Measurements from ENCODE around the gene PHACTR4.
A peak's percentile ranks its signal among the peaks of the same experiment; 100 is the strongest.
"Not testable (repeated sequence)": the region's sequence is repeated elsewhere in the genome, so short reads cannot be mapped to it uniquely, and the experiment has no call there.

Gene PHACTR4

DNA sequence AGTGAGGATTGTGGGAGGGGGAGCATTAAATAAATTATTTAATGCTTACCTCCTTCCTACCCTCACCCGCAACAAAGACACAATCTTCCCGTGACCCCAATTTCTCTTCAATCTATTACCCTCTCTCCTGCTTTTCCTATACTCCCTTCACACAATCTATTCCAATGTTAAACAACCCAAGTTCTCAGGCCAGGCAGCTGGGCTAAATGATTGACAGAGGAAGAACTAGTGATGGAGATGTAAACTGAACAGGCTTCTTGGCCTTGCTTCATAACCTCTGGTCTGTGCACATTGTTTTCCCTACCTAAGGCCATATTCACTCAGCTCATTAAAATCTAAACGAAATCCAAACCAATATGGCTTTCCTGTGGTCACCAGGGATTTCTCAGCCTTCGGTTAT, 132.4 kb downstream of the PHACTR4 start:
- in situ Hi-C loops (cut with HindIII; ENCODE audit: low pct_unique_long_range_greater_than_20kb, low sequenced_read_pairs), result no loop called here
- no peak for DNase-seq (ENCODE audit: low read depth in 1 of 2, low spot score in 1 of 2)
- no peak for TF ChIP-seq JUND (IDR thresholded peaks at IDR 0.05; ENCODE audit: low read depth)

GRCh38 chr1:28503117-28503516, 133.6 kb downstream of the PHACTR4 start:
- in situ Hi-C loops (cut with HindIII; ENCODE audit: low pct_unique_long_range_greater_than_20kb, low sequenced_read_pairs), result no loop called here
- no peak for DNase-seq (ENCODE audit: low read depth in 1 of 2, low spot score in 1 of 2)
- no peak for TF ChIP-seq JUND (IDR thresholded peaks at IDR 0.05; ENCODE audit: low read depth)

GRCh38 chr1:28505406-28506187, 136.1 kb downstream of the PHACTR4 start, which contains the start of gene RCC1:
Gene RCC1 (plus strand): TSS chr1:28506043. CDS start chr1:28529867, 23,824 bp downstream.
- no peak for TF ChIP-seq JUND (IDR thresholded peaks at IDR 0.05; ENCODE audit: low read depth)
- in situ Hi-C loops (cut with HindIII; ENCODE audit: low pct_unique_long_range_greater_than_20kb, low sequenced_read_pairs), result no loop called here
- DNase-seq (ENCODE audit: low read depth in 1 of 2, low spot score in 1 of 2), result peak; percentile 91 to 98

DNA sequence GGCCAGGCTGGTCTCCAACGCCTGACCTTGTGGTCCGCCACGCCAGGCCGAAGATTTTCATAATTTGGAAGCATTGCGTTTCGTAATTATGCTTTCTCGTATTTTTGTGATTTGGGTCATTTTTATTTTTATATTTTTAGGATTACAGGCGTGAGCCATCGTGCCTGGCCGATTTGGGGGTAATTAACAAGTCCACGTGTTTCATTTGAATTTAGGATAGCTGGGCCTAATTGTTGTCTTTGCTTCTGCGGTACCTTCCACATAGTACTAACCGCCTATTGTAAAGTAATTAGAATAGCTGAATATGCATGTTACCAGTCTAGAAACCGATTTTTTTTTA, 137.3 kb downstream of the PHACTR4 start:
- no peak for TF ChIP-seq JUND (IDR thresholded peaks at IDR 0.05; ENCODE audit: low read depth)
- in situ Hi-C loops (cut with HindIII; ENCODE audit: low pct_unique_long_range_greater_than_20kb, low sequenced_read_pairs), result no loop called here
- DNase-seq (ENCODE audit: low read depth in 1 of 2, low spot score in 1 of 2), result no peak

- in situ Hi-C loops (cut with HindIII; ENCODE audit: low pct_unique_long_range_greater_than_20kb, low sequenced_read_pairs), result no loop called here
- no peak for DNase-seq (ENCODE audit: low read depth in 1 of 2, low spot score in 1 of 2)
Measured at GRCh38 chr1:28507247-28507645, 137.7 kb downstream of the PHACTR4 start.

GRCh38 chr1:28507646-28508434, 138.3 kb downstream of the PHACTR4 start:
- DNase-seq (ENCODE audit: low read depth in 1 of 2, low spot score in 1 of 2), result no peak
- in situ Hi-C loops (cut with HindIII; ENCODE audit: low pct_unique_long_range_greater_than_20kb, low sequenced_read_pairs), result no loop called here
- TF ChIP-seq JUND (IDR thresholded peaks at IDR 0.05; ENCODE audit: low read depth), result no peak

More at GRCh38 chr1:28507247-28507645, 137.7 kb downstream of the PHACTR4 start:
- no peak for TF ChIP-seq JUND (IDR thresholded peaks at IDR 0.05; ENCODE audit: low read depth)

- no peak for DNase-seq (ENCODE audit: low read depth in 1 of 2, low spot score in 1 of 2)
- no peak for TF ChIP-seq JUND (IDR thresholded peaks at IDR 0.05; ENCODE audit: low read depth)
- in situ Hi-C loops (cut with HindIII; ENCODE audit: low pct_unique_long_range_greater_than_20kb, low sequenced_read_pairs), result no loop called here
Measured at GRCh38 chr1:28508435-28508754, 138.9 kb downstream of the PHACTR4 start.

- in situ Hi-C loops (cut with HindIII; ENCODE audit: low pct_unique_long_range_greater_than_20kb, low sequenced_read_pairs), result no loop called here
- DNase-seq (ENCODE audit: low read depth in 1 of 2, low spot score in 1 of 2), result no peak
- no peak for TF ChIP-seq JUND (IDR thresholded peaks at IDR 0.05; ENCODE audit: low read depth)
Measured at GRCh38 chr1:28509705-28510272, 140.2 kb downstream of the PHACTR4 start.

DNA sequence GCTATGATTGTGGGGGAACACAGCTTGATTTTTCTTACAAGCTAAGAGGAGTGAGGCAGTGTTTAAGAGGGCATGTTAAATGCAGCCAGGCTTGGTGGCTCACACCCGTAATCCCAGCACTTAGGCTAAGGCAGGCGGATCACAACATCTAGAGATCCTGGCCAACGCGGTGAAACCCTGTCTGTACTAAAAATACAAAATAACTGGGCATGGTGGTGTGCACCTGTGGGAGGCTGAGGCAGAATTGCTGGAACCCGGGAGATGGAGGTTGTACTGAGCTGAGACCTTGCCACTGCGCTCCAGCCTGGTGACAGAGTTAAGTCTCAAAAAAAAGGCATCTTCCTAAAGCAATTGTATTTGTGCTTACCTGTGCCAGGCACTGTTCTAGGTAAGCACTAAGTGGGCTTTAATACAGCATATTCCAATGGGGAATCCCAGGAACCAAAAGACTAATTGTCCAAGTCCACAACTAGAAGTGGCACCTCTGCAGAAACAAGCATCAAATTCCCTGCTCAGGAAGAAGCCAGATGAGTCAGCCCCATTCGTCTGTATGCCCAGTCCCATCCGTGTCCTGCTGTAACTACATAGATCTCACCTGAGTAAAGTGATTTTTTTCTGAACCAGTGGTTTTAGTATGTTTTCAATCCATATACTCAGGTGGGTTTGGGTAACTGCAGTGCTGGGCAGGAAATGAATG, 140.9 kb downstream of the PHACTR4 start:
- peak in 1 of 2 experiments; percentile 63 for DNase-seq (ENCODE audit: low read depth in 1 of 2, low spot score in 1 of 2)
- TF ChIP-seq JUND (IDR thresholded peaks at IDR 0.05; ENCODE audit: low read depth), result peak; percentile 27; the same call in 1 of the 2 replicates
- in situ Hi-C loops (cut with HindIII; ENCODE audit: low pct_unique_long_range_greater_than_20kb, low sequenced_read_pairs), result no loop called here

GRCh38 chr1:28510970-28511440, 141.5 kb downstream of the PHACTR4 start:
- no peak for TF ChIP-seq JUND (IDR thresholded peaks at IDR 0.05; ENCODE audit: low read depth)
- in situ Hi-C loops (cut with HindIII; ENCODE audit: low pct_unique_long_range_greater_than_20kb, low sequenced_read_pairs), result no loop called here
- peak in 1 of 2 experiments; percentile 58 for DNase-seq (ENCODE audit: low read depth in 1 of 2, low spot score in 1 of 2)

- in situ Hi-C loops (cut with HindIII; ENCODE audit: low pct_unique_long_range_greater_than_20kb, low sequenced_read_pairs), result no loop called here
- no peak for DNase-seq (ENCODE audit: low read depth in 1 of 2, low spot score in 1 of 2)
- TF ChIP-seq JUND (IDR thresholded peaks at IDR 0.05; ENCODE audit: low read depth), result no peak
Measured at GRCh38 chr1:28512058-28512611, 142.6 kb downstream of the PHACTR4 start.

DNA sequence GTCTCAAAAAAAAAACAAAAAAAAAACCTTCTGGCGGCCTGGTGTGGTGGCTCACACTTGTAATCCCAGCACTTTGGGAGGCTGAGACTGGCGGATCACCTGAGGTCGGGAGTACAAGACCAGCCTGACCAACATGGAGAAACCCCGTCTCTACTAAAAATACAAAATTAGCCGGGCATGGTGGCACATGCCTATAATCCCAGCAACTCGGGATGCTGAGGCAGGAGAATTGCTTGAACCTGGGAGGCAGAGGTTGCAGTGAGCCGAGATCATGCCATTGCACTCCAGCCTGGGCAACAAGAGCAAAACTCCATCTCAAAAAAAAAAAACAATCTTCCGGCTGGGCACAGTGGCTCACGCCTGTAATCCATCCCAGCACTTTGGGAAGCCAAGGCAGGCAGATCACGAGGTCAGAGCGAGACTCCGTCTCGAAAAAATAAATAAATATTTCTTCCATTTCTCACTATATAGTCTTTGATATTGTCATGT, 144.9 kb downstream of the PHACTR4 start:
- in situ Hi-C loops (cut with HindIII; ENCODE audit: low pct_unique_long_range_greater_than_20kb, low sequenced_read_pairs), result not testable (repeated sequence)

More for the DNA sequence above, 144.9 kb downstream of the PHACTR4 start:
- not testable (repeated sequence) for DNase-seq (ENCODE audit: low read depth in 1 of 2, low spot score in 1 of 2)
